Heart left ventricle (tissue), 16 donors: ENCODE measurements around the gene MED1. TPM values are rescaled to one million over a fixed set of nuclear protein-coding genes. Genes with fewer than 3 reads are reported as not detected.
"Not testable (repeated sequence)": the region's sequence is repeated elsewhere in the genome, so short reads cannot be mapped to it uniquely, and the experiment has no call there.

Experiments used
- ATAC-seq, 4 donors: fragments of 200-7000 bp; cut with Tn5 transposase; one replicate each; pipeline ENCODE4 v1.9.1; 2020 to 2022; ENCODE audit warnings: moderate library complexity in 4 of 4, mild to moderate bottlenecking in 3 of 4, moderate number of reproducible peaks in 1 of 4
- DNase-seq, 5 donors: peaks; one replicate each; pipeline ENCODE4 v3.0.0-alpha.2; 2020
- H3K27ac ChIP-seq, 12 donors: fragments of 200-600 bp; sonication (generic) in 4 of 12; one replicate each; pipeline versions ENCODE4 v1.5.0 to v1.8.0; 2016 to 2022; ENCODE audit warnings: mild to moderate bottlenecking in 2 of 12
- H3K27me3 ChIP-seq, 9 donors: fragments of 200-600 bp; sonication (generic) in 2 of 9; one replicate each; pipeline versions ENCODE4 v1.5.1 to v1.8.0; 2016 to 2022; ENCODE audit warnings: mild to moderate bottlenecking in 3 of 9
- H3K36me3 ChIP-seq, 9 donors: fragments of 200-600 bp; sonication (generic) in 2 of 9; one replicate each; pipeline versions ENCODE4 v1.5.0 to v1.8.0; 2018 to 2022; ENCODE audit warnings: mild to moderate bottlenecking in 2 of 9
- H3K4me1 ChIP-seq, 12 donors: fragments of 200-600 bp; sonication (generic) in 4 of 12; one replicate each; pipeline versions ENCODE4 v1.5.0 to v1.8.0; 2016 to 2022; ENCODE audit warnings: mild to moderate bottlenecking in 3 of 12
- H3K4me3 ChIP-seq, 12 donors: fragments of 200-600 bp; sonication (generic) in 4 of 12; one replicate each; pipeline versions ENCODE4 v1.5.0 to v1.8.0; 2017 to 2022; ENCODE audit warnings: mild to moderate bottlenecking in 9 of 12, moderate library complexity in 4 of 12
- H3K9me3 ChIP-seq, 12 donors: fragments of 200-600 bp; sonication (generic) in 4 of 12; one replicate each; pipeline versions ENCODE4 v1.5.0 to v1.8.0; 2016 to 2022; ENCODE audit warnings: mild to moderate bottlenecking in 1 of 12
- CTCF ChIP-seq, 12 donors: fragments of 200-600 bp; sonication (generic) in 4 of 12; IDR thresholded peaks; one replicate each; pipeline versions ENCODE4 v1.5.0 to v1.8.0; 2018 to 2022; ENCODE audit warnings: antibody characterized with exemption in 12 of 12, mild to moderate bottlenecking in 5 of 12
- POLR2A ChIP-seq, 2 donors: fragments of 450-650 bp; IDR thresholded peaks; one replicate each; pipeline ENCODE4 v1.6.1; 2017; ENCODE audit warnings: antibody characterized with exemption in 2 of 2, mild to moderate bottlenecking in 2 of 2, moderate library complexity in 2 of 2
- WGBS, 4 donors: extraction: QIAGEN DNeasy Blood & Tissue Kit in 2 of 4; methylation state at CpG; one replicate each; pipeline versions ENCODE4 v1.1.5 to v1.1.7; 2013 to 2018; 5-methylcytosine and 5-hydroxymethylcytosine counted together
- intact Hi-C, 10 donors: fragments of 100-400 bp; cut with DNase I; formaldehyde crosslinking; loops; one replicate each; pipeline versions ENCODE4 v1.11.1 to v1.14.2; 2022
- polyA plus RNA-seq, 2 donors: library from polyadenylated mRNA; stranded (reverse); fragments of 200-250 nt; gene quantifications; one replicate each; pipeline ENCODE4 v1.2.3, GENCODE V29; 2013
- total RNA-seq, 9 donors: library from RNA; depleted of rRNA in 2 of 9; stranded (reverse); fragments of >200 nt in 2 of 9; fragmentation: NEBNext Ultra II Directional in 3 of 9; extraction: Animal tissue kit (Norgen Biotek cat#: 25700) in 3 of 9; gene quantifications; one replicate each; pipeline versions ENCODE4 v1.1.0 to v1.2.4, GENCODE V29; 2016 to 2023
- donor health status: ischemic (EF 13 %, LVEDD 7.1; RV severe dilation, severe dysfunction).
- donor health status: healthy with polysubstance abuse.
- donor health status: DM: no; HTN: yes; CAD: no.
- donor health status: DM: no; HTN: no; CAD: no.
- donor health status: ischemic (EF 25% LVEDD 6.9; RV normal size, moderate dysfunction).
- donor health status: ischemic (EF 25% LVEDD 5.7; RV mildly dilated, moderate dysfunction).
- donor health status: healthy.
- donor health status: DM: yes; HTN: yes; CAD: no.
- donor health status: ischemic (EF 35%, LVEDD 5.7; RV mildly dilated, moderate dysfunction).
- donor health status: nonischemic (EF 11% LVEDD 7.7; RV severe dilation, severe dysfunction).
- donor health status: DM: yes; HTN: yes; CAD: no.
- donor health status: PGD.
- donor health status: ischemic (EF 29% LVEDD 5.4; RV normal size, mild dysfunction).
- donor health status: nonischemic (EF 23%, LVEDD 6.1; RV moderate dilation, normal function).

MED1 gene
- total and polyA plus RNA-seq, 11 donors = 7.2 to 29.4 (median 20.5) TPM

GRCh38 chr17:39443326-39443725 lies 7.7 kb downstream of the MED1 start:
- no peak for DNase-seq
- TF ChIP-seq POLR2A (IDR thresholded peaks at IDR 0.05) (no peak), CTCF (IDR thresholded peaks at IDR 0.05) (no peak)
- Histone ChIP-seq H3K27ac (no peak overlapping the region), H3K9me3 (no peaks in the 10 kb centered on the region), H3K27me3 (no peaks in the 10 kb centered on the region), H3K4me3 (no peak overlapping the region), H3K4me1 (no peaks in the 10 kb centered on the region), H3K36me3 (peaks cover 0 to 100% (median 98%) of the 10 kb centered on the region in 9 donors)
- intact Hi-C loops = no loop called here
- no peak for ATAC-seq

GRCh38 chr17:39439868-39440267 lies 11.2 kb downstream of the MED1 start:
- H3K9me3 ChIP-seq, H3K27ac ChIP-seq, H3K4me3 ChIP-seq, H3K4me1 ChIP-seq, DNase-seq, H3K27me3 ChIP-seq, ATAC-seq: not testable (repeated sequence)
- H3K36me3 ChIP-seq = peaks cover 0 to 100% (median 99%) of the 10 kb centered on the region in 9 donors
- 94 to 97% (median 97%) methylated on average over 2 of the region's 2 CpGs for whole genome bisulfite sequencing, 4 donors
- intact Hi-C loops = loop anchor here in 2 of 10 donors (10.0 kb wide), 2 partner anchors 65 to 85 kb away; no protein-coding TSS in a partner anchor

GRCh38 chr17:39429600-39429999 lies 21.5 kb downstream of the MED1 start:
- 95 to 98% (median 96%) methylated on average over 4 of the region's 4 CpGs for WGBS, 4 donors
- intact Hi-C loops = loop anchor here in 1 of 10 donors (5.0 kb wide), 1 partner anchor 78 kb away; no protein-coding TSS in a partner anchor
- ATAC-seq = no peak
- no peak overlapping the region for H3K27ac ChIP-seq
- no peaks in the 10 kb centered on the region for H3K27me3 ChIP-seq
- H3K4me1 ChIP-seq = peaks cover 0 to 5% (median 0%) of the 10 kb centered on the region in 12 donors
- TF ChIP-seq CTCF (IDR thresholded peaks at IDR 0.05) (no peak), POLR2A (IDR thresholded peaks at IDR 0.05) (no peak)
- H3K36me3 ChIP-seq = peaks cover 6 to 100% (median 99%) of the 10 kb centered on the region in 9 donors
- DNase-seq = no peak
- no peak overlapping the region for H3K4me3 ChIP-seq
- H3K9me3 ChIP-seq = no peaks in the 10 kb centered on the region

- H3K27ac ChIP-seq = no peak overlapping the region
- no peak for DNase-seq
- no peaks in the 10 kb centered on the region for H3K9me3 ChIP-seq
- no peak for ATAC-seq
- WGBS, 4 donors = 73 to 94% (median 91%) methylated on average over 1 of the region's 1 CpG
- intact Hi-C loops = loop anchor here in 1 of 10 donors (10.0 kb wide), 1 partner anchor 89 kb away; no protein-coding TSS in a partner anchor
- TF ChIP-seq POLR2A (IDR thresholded peaks at IDR 0.05) = no peak
- no peaks in the 10 kb centered on the region for H3K4me1 ChIP-seq
- no peak overlapping the region for H3K4me3 ChIP-seq
- no peaks in the 10 kb centered on the region for H3K27me3 ChIP-seq
- H3K36me3 ChIP-seq = peaks cover 2 to 99% (median 96%) of the 10 kb centered on the region in 9 donors
Observed at GRCh38 chr17:39416141-39416540, 34.9 kb downstream of the MED1 start.

GRCh38 chr17:39410279-39410678 lies 40.8 kb downstream of the MED1 start:
- Histone ChIP-seq H3K36me3 (peaks cover 2 to 100% (median 83%) of the 10 kb centered on the region in 9 donors), H3K4me3 (no peak overlapping the region), H3K4me1 (peaks cover 0 to 9% (median 0%) of the 10 kb centered on the region in 12 donors), H3K27me3 (no peaks in the 10 kb centered on the region), H3K27ac (no peak overlapping the region), H3K9me3 (no peaks in the 10 kb centered on the region)
- TF ChIP-seq POLR2A (IDR thresholded peaks at IDR 0.05) (no peak), CTCF (IDR thresholded peaks at IDR 0.05) (no peak)
- ATAC-seq (no peak), DNase-seq (no peak)
- intact Hi-C loops = loop anchor here in 1 of 10 donors (10.0 kb wide), 1 partner anchor 95 kb away; no protein-coding TSS in a partner anchor
- 94 to 96% (median 96%) methylated on average over 13 of the region's 13 CpGs for WGBS, 4 donors
